ENCODE data around the gene MAGEB10.
"Not testable (repeated sequence)": the region's sequence is repeated elsewhere in the genome, so short reads cannot be mapped to it uniquely, and the experiment has no call there.

The MAGEB10 gene, protein sequence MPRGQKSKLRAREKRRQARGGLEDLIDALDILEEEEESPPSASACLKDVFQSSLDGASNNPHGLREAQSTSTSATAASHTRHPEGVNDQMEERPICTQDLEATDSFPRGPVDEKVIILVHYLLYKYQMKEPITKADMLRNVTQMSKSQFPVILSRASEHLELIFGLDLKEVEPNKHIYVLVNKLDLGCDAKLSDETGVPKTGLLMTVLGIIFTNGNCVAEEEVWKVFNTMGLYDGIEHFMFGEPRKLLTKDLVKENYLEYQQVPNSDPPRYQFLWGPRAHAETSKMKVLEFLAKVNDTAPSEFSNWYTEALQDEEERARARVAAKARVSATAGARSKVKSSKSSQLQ

GRCh38 chrX:27807690-27808089 is at the start of gene MAGEB10:
TSS of gene MAGEB10 (plus strand) at chrX:27807990. CDS start at chrX:27821307, 13,317 bp downstream.
- no peak for DNase-seq

DNA sequence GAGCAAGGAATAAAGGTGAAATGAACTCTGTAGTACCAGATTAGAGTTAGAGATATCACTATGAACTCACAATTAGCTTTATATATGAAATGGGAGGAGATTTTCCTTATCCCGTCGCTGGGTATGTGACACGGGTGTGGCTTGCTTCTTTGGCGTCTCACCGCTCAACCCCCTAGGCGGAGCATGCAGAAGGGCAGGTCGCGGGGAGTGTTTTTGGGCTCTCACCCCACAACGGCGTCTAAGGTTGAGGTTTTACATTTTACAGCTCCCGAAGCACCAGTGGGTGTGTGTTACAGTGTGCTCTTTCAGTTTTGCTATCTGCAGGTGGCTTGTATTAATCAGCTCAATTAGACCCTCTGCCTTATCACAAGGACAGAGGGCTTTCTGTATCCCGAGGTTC is 42.1 kb upstream of the MAGEB10 start:
- DNase-seq: no peak

DNA sequence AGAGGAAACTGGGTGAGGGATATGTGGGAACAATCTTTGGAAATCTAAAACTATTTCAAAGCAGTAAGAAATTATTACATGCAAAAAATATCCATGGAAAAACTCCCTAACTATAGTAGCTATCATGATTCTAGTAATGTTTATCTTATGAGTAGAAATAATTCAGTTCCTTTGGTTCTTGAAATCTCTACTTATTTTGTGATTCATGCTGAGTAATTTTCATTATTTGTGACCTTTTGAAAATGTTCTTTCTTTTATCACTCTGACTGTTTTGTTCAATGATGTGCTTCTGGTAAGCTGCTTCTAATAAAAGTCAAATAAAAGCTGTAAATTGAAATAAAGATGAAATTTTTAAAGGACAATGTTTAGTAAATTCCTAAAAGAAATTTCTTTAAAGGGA is 40.4 kb upstream of the MAGEB10 start:
- no peak for DNase-seq

GRCh38 chrX:27775984-27776383 is 31.8 kb upstream of the MAGEB10 start:
- DNase-seq: no peak

DNA sequence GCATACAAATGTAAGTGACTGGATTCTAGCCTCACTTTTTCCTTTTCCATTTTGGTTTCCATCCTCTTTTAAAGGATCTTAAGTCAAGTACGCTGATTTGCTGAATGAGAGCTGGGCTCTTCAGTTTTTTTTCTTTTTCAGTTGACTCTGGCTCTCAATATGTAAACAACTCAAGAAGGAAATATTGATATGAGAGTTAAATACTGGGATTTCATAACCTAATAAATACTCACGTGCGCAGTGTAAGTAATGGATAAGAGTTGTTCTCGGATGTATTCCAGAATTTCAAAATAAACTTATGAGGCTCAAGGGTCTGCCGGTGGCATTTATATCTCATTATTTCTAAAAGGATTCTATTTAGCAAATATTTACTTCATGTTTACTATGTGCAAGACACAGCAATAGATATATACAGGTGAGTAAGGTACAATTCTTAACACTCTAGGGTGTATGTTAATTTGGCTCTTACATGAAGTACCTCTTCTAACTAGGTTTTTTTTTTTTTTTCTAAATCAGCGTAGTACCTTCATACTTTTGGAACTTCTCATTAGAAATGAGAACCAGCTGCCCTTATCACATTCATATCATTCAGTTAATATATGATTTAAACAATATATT is 11.0 kb upstream of the MAGEB10 start:
- no peak for DNase-seq

- DNase-seq: no peak
Observed at GRCh38 chrX:27797575-27797974, 10.2 kb upstream of the MAGEB10 start.

DNA sequence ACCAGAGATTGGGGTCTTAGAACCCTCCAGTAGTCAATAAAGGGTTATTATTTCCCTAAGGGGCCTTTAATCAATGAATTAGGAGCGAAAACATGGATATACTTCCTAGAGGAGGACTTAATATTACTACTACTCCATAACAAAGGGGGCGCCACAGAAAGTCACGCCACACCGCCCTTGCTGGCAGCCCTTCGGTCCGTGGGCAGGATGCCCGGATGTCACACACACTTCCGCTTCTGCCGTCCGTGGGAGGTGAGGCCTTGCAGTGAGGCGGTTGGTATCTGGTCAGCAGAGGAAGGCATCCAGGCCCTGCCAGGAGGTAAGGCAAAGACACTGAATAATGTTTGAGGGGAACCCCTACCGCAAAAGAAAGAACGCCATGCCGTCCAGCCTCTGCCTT is 436 bp downstream of the MAGEB10 start:
- DNase-seq: no peak

DNA sequence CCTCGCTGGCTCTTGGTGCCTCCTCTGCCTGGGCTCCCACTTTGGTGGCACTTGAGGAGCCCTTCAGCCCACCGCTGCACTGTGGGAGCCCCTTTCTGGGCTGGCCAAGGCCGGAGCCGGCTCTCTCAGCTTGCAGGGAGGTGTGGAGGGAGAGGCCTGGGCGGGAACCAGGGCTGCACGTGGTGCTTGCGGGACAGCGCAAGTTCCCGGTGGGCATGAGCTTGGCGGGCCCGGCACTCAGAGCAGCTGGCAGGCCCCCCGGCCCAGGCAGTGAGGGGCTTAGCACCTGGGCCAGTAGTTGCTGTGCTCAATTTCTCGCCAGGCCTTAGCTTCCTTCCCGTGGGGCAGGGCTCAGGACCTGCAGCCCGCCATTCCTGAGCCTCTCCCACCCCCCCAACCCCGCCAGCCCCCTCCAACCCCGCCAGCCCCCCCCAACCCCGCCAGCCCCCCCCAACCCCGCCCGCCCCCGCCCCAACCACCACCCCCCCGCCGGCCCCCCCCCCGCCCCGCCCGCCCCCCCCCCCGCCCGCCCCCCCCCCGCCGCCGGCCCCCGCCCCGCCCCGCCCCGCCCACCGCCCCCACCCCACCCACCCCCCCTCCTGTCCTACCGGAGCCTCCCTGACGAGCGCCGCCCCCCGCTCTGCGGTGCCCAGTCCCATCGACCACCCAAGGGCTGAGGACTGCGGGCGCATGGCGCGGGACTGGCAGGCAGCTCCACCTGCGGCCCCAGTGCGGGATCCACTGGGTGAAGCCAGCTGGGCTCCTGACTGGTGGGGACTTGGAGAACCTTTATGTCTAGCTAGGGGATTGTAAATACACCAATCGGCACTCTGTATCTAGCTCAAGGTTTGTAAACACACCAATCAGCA is 1.4 kb downstream of the MAGEB10 start:
- DNase-seq: not testable (repeated sequence)

- peak; percentile 30 for DNase-seq
Observed at GRCh38 chrX:27815209-27815608, 7.4 kb downstream of the MAGEB10 start.

- no peak for DNase-seq
Observed at GRCh38 chrX:27823812-27824211, 16.0 kb downstream of the MAGEB10 start.

DNA sequence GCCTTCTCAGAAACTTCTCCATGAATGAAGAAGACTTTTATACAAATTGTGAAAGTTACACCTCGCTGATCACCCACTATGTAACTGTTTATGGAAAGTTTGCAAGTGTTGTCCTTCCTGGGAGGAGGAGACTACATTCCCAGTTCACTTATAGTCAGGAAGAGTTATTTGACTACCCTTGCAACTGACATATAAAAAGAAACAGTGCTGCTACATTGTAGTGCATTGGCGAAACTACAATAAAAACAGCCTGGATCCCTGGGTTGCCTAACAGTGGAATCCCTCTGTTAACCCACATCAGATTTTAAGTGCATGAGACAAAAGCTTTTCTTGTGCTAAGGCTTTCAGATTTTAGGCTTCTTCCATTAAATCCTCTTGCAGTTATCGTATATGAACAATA is 30.4 kb downstream of the MAGEB10 start:
- no peak for DNase-seq

GRCh38 chrX:27840881-27841280 is 33.1 kb downstream of the MAGEB10 start:
- DNase-seq: no peak

DNA sequence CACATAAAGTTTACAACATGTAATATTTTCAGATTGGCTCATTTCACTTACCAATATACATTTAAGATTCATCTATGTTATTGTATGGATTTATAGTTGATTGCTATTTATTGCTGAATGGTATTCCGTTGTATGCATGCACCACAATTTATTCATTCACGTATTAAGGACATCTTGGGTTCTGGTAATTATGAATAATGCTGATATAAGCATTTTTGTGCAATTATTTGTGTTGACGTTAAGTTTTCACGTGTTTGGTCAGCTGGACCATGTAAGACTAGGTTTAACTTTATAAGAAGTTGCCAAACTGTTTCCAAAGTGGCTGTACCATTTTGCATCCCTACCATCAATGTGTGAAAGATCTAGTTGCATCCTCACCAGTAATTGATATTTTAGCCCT is 35.1 kb downstream of the MAGEB10 start:
- DNase-seq: no peak

DNA sequence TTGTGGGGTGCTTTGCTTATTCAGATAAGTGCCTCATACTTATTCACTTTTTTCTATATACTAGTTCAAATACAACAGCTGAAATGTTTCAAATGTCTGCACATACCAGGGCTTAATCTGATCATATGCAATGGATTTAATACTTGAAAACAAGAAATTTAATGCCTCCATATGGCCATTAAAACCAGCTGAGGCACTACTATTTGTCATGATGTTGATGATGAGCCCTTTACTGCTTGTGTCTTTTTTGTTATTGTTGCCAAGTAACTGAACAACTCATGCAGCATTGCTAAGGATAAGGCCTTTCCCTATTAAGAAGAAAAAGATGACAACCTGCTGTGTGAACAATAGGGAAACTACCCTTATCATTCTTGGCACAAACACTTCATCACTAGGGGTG is 52.5 kb downstream of the MAGEB10 start:
- DNase-seq: no peak

- DNase-seq: no peak
Observed at GRCh38 chrX:27863809-27864208, 56.0 kb downstream of the MAGEB10 start.
